Duodenal mucosa (tissue), 2 donors: Measurements from ENCODE around the gene AKAP13.

Experiments used
- H3K27ac ChIP-seq: one replicate; pipeline ENCODE4 v1.7.0; 2013; ENCODE audit warnings: low read depth, low read length
- H3K27me3 ChIP-seq, 2 donors: one replicate each; pipeline ENCODE4 v1.7.0; 2013; ENCODE audit warnings: low read length in 2 of 2, control low read depth in 1 of 2; ENCODE audit not compliant: insufficient read depth in 2 of 2, control insufficient read depth in 1 of 2
- H3K36me3 ChIP-seq, 2 donors: one replicate each; pipeline ENCODE4 v1.7.0; 2013; ENCODE audit warnings: low read length in 2 of 2, control low read depth in 1 of 2; ENCODE audit not compliant: insufficient read depth in 2 of 2, control insufficient read depth in 1 of 2
- H3K4me1 ChIP-seq, 2 donors: one replicate each; pipeline ENCODE4 v1.7.0; 2013; ENCODE audit warnings: low read length in 2 of 2, control low read depth in 1 of 2; ENCODE audit not compliant: insufficient read depth in 2 of 2, control insufficient read depth in 1 of 2
- H3K4me3 ChIP-seq, 2 donors: one replicate each; pipeline ENCODE4 v1.7.0; 2013; ENCODE audit warnings: low read length in 2 of 2, low read depth in 1 of 2
- H3K9ac ChIP-seq, 2 donors: one replicate each; pipeline ENCODE4 v1.7.0; 2013; ENCODE audit warnings: low read length in 2 of 2, low read depth in 1 of 2
- H3K9me3 ChIP-seq, 2 donors: one replicate each; pipeline ENCODE4 v1.7.0; 2013; ENCODE audit warnings: low read length in 2 of 2, control low read depth in 1 of 2; ENCODE audit not compliant: control insufficient read depth in 1 of 2

Gene AKAP13

GRCh38 chr15:85611361-85611760 is 231.0 kb downstream of the AKAP13 start:
- Histone ChIP-seq H3K4me1 (peaks cover 8 to 11% of the 10 kb centered on the region in 2 donors), H3K4me3 (no peak overlapping the region), H3K9me3 (no peaks in the 10 kb centered on the region), H3K27me3 (no peaks in the 10 kb centered on the region), H3K27ac (no peak overlapping the region), H3K36me3 (peaks cover 0 to 10% of the 10 kb centered on the region in 2 donors), H3K9ac (no peak overlapping the region)

DNA sequence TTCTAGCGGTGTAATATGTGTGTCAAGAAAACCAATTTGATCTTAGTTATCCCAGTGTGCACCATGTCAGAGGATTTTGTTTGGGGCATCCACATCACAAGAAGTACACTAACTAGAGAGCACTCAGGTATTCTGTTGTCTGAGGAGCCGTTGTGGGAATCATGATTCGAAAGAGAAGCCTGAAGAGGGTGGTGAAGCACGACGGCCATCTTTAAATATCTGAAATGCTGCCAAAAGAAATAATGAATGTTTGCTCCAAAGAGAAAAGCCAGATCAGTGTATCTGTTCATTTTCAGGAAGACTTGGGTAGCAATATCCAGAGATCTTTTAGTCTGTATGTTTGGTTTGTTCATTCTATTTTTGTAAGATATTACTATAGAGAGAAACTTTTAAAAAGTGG is 233.7 kb downstream of the AKAP13 start:
- no peak overlapping the region for H3K27ac ChIP-seq

GRCh38 chr15:85615930-85616329 is 235.5 kb downstream of the AKAP13 start:
- Histone ChIP-seq H3K4me1 (peaks cover 13 to 23% of the 10 kb centered on the region in 2 donors), H3K27me3 (no peaks in the 10 kb centered on the region), H3K9ac (no peak overlapping the region), H3K9me3 (no peaks in the 10 kb centered on the region), H3K4me3 (no peak overlapping the region), H3K36me3 (peaks cover 0 to 6% of the 10 kb centered on the region in 2 donors), H3K27ac (no peak overlapping the region)

More for the DNA sequence above, 233.7 kb downstream of the AKAP13 start:
- H3K9ac ChIP-seq = no peak overlapping the region
- peaks cover 0 to 7% of the 10 kb centered on the region in 2 donors for H3K36me3 ChIP-seq
- no peak overlapping the region for H3K4me3 ChIP-seq
- H3K4me1 ChIP-seq = peaks cover 13 to 23% of the 10 kb centered on the region in 2 donors
- H3K9me3 ChIP-seq = no peaks in the 10 kb centered on the region
- no peaks in the 10 kb centered on the region for H3K27me3 ChIP-seq

GRCh38 chr15:85616549-85617110 is 236.2 kb downstream of the AKAP13 start:
- no peak overlapping the region for H3K4me3 ChIP-seq
- peaks cover 0 to 3% of the 10 kb centered on the region in 2 donors for H3K36me3 ChIP-seq
- no peaks in the 10 kb centered on the region for H3K27me3 ChIP-seq
- peaks cover 13 to 23% of the 10 kb centered on the region in 2 donors for H3K4me1 ChIP-seq
- no peak overlapping the region for H3K27ac ChIP-seq
- H3K9me3 ChIP-seq = no peaks in the 10 kb centered on the region
- H3K9ac ChIP-seq = no peak overlapping the region

DNA sequence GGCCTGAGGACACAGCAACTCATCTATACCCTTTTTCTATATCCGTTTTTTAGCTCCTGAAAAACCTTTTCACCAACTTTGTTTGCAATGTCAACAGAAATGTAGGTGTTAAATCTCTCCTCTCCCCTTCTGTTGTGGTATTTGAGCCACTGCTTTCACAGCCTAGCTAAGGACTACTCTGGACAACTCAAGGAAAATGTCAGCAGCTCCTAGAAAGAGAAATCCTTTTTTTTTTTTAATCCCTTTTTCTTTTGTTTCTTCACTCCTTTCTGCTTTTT is 237.8 kb downstream of the AKAP13 start:
- peak overlapping the region; percentile 67 for H3K27ac ChIP-seq

GRCh38 chr15:85618956-85619491 is 238.6 kb downstream of the AKAP13 start:
- Histone ChIP-seq H3K4me1 (peaks cover 13 to 23% of the 10 kb centered on the region in 2 donors), H3K36me3 (peaks cover 0 to 3% of the 10 kb centered on the region in 2 donors), H3K9me3 (no peaks in the 10 kb centered on the region), H3K27me3 (no peaks in the 10 kb centered on the region), H3K4me3 (peak overlapping the region; percentile 58 to 69), H3K27ac (peak overlapping the region; percentile 67), H3K9ac (peak overlapping the region in 1 of 2 donors; percentile 63)

More for the DNA sequence above, 237.8 kb downstream of the AKAP13 start:
- Histone ChIP-seq H3K27me3 (no peaks in the 10 kb centered on the region), H3K9me3 (no peaks in the 10 kb centered on the region), H3K4me3 (no peak overlapping the region), H3K9ac (no peak overlapping the region), H3K4me1 (peaks cover 13 to 23% of the 10 kb centered on the region in 2 donors), H3K36me3 (peaks cover 0 to 3% of the 10 kb centered on the region in 2 donors)

GRCh38 chr15:85619992-85620689 is 239.7 kb downstream of the AKAP13 start:
- peak overlapping the region; percentile 39 to 63 for H3K9ac ChIP-seq
- no peaks in the 10 kb centered on the region for H3K27me3 ChIP-seq
- H3K4me3 ChIP-seq = peak overlapping the region; percentile 58 to 69
- peaks cover 0 to 3% of the 10 kb centered on the region in 2 donors for H3K36me3 ChIP-seq
- H3K9me3 ChIP-seq = no peaks in the 10 kb centered on the region
- peak overlapping the region; percentile 76 for H3K27ac ChIP-seq
- H3K4me1 ChIP-seq = peaks cover 17 to 28% of the 10 kb centered on the region in 2 donors

DNA sequence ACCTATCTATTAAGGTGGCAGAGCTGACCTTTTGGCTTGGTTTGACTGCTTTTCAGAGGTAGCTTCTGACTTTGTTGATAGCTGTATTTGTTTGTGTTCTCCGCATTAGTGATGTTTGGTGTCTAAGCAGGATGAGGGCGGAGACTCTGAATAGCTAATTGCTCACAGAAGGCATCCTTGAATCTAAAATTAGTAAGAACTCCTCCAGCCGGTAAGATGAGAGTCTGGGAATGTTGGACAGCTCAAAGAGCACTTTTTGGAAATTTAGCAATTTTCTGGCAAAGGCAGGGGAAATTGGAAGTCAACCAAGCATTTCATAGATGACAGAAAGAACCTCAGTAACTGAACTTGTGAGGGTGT is 240.3 kb downstream of the AKAP13 start:
- peak overlapping the region in 1 of 2 donors; percentile 63 for H3K9ac ChIP-seq

DNA sequence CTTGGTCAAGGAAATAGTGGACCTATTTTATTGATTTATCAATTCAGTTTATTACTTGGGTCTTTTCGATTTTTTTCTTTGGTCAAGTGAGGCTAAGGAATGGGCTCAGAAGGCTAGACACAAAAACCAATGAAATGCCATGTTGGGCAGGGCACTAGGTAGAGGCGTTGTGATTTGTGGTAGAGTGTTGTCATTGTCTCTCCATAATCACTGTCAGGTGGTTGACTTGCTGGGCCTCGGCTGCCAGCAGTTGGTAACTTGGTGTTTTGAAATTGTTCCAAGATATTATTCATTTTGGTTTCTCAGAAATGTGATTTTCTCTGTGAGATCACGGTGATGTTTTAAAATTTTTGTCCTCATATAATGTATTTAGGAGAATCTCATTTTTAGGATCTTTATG is 240.7 kb downstream of the AKAP13 start:
- Histone ChIP-seq H3K9me3 (no peaks in the 10 kb centered on the region), H3K36me3 (peaks cover 0 to 10% of the 10 kb centered on the region in 2 donors), H3K27ac (peak overlapping the region; percentile 22), H3K27me3 (no peaks in the 10 kb centered on the region), H3K4me1 (peaks cover 18 to 26% of the 10 kb centered on the region in 2 donors), H3K4me3 (peak overlapping the region; percentile 58 to 69), H3K9ac (peak overlapping the region in 1 of 2 donors; percentile 63)

More for the DNA sequence above, 240.3 kb downstream of the AKAP13 start:
- peaks cover 0 to 7% of the 10 kb centered on the region in 2 donors for H3K36me3 ChIP-seq
- no peaks in the 10 kb centered on the region for H3K27me3 ChIP-seq
- H3K27ac ChIP-seq = peak overlapping the region; percentile 76
- H3K4me1 ChIP-seq = peaks cover 20 to 28% of the 10 kb centered on the region in 2 donors
- no peaks in the 10 kb centered on the region for H3K9me3 ChIP-seq
- peak overlapping the region; percentile 58 to 69 for H3K4me3 ChIP-seq

DNA sequence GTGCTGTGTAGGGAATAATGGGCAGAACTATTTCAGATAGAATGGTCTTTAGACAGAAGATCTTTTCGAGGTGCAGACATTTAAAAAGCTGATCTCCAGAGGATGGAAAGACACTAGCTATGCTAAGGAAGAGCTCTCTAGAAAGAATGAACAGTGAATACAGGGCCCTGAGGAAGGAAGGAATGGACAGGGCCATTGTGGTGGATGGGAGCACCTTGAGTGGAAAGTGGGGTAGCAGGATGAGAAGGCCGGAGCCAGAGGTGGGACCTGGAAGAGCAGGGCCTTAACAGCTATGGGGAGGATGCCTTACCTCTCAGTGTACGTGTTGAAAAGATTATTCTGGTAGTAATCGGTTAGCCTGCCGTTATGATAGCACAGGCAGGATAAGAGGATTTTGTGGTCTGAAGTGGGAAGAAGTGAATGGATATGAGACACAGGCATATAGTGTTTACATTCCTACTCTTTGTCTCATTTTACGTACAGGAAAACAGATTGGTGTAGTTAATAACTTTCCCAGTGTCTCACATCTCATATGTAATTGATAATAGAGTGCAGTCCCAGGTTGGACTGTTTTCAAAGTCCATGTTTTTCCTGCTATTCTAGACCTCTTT is 241.9 kb downstream of the AKAP13 start:
- H3K27ac ChIP-seq = no peak overlapping the region
- H3K4me1 ChIP-seq = peaks cover 27 to 35% of the 10 kb centered on the region in 2 donors
- no peaks in the 10 kb centered on the region for H3K27me3 ChIP-seq
- peak overlapping the region in 1 of 2 donors; percentile 1 for H3K9ac ChIP-seq
- H3K9me3 ChIP-seq = no peaks in the 10 kb centered on the region
- H3K36me3 ChIP-seq = peaks cover 0 to 21% of the 10 kb centered on the region in 2 donors
- H3K4me3 ChIP-seq = peak overlapping the region; percentile 0 to 44
